Skeletal muscle satellite cell (primary cell): ENCODE measurements around the gene CTIF.
"Not testable (repeated sequence)": the region's sequence is repeated elsewhere in the genome, so short reads cannot be mapped to it uniquely, and the experiment has no call there.

Source experiments
- H3K27me3 ChIP-seq: 2 replicates; pipeline ENCODE4 v1.7.0; 2013; ENCODE audit warnings: low read length; ENCODE audit not compliant: control insufficient read depth, insufficient read depth
- H3K36me3 ChIP-seq: 2 replicates; pipeline ENCODE4 v1.7.0; 2013; ENCODE audit warnings: mild to moderate bottlenecking, control low read depth, low read length; ENCODE audit not compliant: insufficient read depth
- H3K4me1 ChIP-seq: 2 replicates; pipeline ENCODE4 v1.7.0; 2013; ENCODE audit warnings: low read length; ENCODE audit not compliant: control insufficient read depth, insufficient read depth
- H3K4me2 ChIP-seq: 2 replicates; pipeline ENCODE4 v1.7.0; 2013; ENCODE audit warnings: mild to moderate bottlenecking, low read length
- H3K4me3 ChIP-seq: 2 replicates; pipeline ENCODE4 v1.7.0; 2013; ENCODE audit warnings: low read length
- H3K9ac ChIP-seq: 2 replicates; pipeline ENCODE4 v1.7.0; 2013; ENCODE audit warnings: mild to moderate bottlenecking, low read depth, low read length, moderate library complexity
- H3K9me3 ChIP-seq: replicated peaks from 2 replicates; pipeline ENCODE4 v1.7.0; 2013; ENCODE audit warnings: mild to moderate bottlenecking, control low read depth, low read length

The CTIF gene

GRCh38 chr18:48643262-48643661, 104.4 kb downstream of the CTIF start:
- Histone ChIP-seq H3K36me3 (peaks cover 12% of the 10 kb centered on the region), H3K9me3 (no peaks in the 10 kb centered on the region), H3K4me3 (no peak overlapping the region), H3K27me3 (no peaks in the 10 kb centered on the region), H3K4me1 (peaks cover 16% of the 10 kb centered on the region), H3K9ac (no peak overlapping the region), H3K4me2 (no peak overlapping the region)

GRCh38 chr18:48644029-48644428, 105.2 kb downstream of the CTIF start:
- H3K27me3 ChIP-seq: no peaks in the 10 kb centered on the region

DNA sequence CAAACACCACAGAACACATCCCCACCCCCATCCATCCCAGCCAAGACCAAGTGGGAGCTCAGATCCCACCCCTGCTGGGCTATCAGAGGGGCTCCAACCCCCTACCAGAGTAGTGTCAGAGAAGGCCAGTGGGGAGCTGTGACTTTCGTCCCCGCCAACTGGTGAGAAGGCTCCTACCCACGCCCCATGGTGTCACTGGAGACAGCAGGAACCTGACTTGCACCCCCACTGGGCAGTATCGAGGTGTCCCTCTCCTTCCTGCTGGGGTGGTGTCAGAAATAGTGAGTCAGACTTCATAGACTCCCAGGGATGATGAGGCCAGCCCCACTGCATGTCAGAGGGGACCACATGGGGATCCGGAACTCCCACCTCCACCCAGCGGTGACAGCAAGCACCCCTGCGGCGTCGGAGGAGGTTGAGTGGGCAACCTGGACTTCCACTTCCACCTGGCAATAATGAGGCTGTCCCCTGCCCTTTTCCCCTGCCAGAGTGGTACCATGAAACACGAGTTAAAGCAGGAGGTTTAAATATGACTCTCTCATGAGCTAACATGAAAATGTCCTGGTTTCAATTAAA, 106.7 kb downstream of the CTIF start:
- H3K27me3 ChIP-seq: no peaks in the 10 kb centered on the region
- peaks cover 9% of the 10 kb centered on the region for H3K4me1 ChIP-seq
- peaks cover 2% of the 10 kb centered on the region for H3K36me3 ChIP-seq
- H3K4me3 ChIP-seq: no peak overlapping the region
- no peaks in the 10 kb centered on the region for H3K9me3 ChIP-seq
- no peak overlapping the region for H3K4me2 ChIP-seq
- no peak overlapping the region for H3K9ac ChIP-seq

More at GRCh38 chr18:48644029-48644428, 105.2 kb downstream of the CTIF start:
- peaks cover 12% of the 10 kb centered on the region for H3K36me3 ChIP-seq
- peaks cover 16% of the 10 kb centered on the region for H3K4me1 ChIP-seq
- no peaks in the 10 kb centered on the region for H3K9me3 ChIP-seq
- no peak overlapping the region for H3K4me3 ChIP-seq
- H3K9ac ChIP-seq: no peak overlapping the region
- no peak overlapping the region for H3K4me2 ChIP-seq

DNA sequence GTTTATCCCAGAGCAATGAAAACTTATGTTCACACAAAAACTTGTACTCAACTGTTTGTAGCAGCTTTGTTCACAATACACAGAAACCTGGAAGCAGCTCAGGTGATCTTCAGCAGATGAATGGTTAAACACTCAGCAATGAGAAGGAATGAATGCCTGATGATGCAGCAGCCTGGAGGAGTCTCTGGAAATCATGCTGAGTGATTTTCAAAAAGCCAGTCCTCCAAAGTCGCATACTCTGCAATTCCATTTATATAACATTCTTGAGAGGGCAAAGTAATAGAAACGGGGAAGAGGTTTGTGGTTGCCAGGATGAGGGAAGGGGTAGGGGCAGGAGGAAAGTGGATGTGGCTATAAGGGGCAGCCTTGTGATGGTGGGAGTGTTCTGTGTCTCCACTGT, 108.1 kb downstream of the CTIF start:
- Histone ChIP-seq H3K36me3 (no peaks in the 10 kb centered on the region), H3K4me1 (no peaks in the 10 kb centered on the region), H3K4me3 (no peak overlapping the region), H3K9ac (no peak overlapping the region), H3K4me2 (no peak overlapping the region), H3K27me3 (no peaks in the 10 kb centered on the region), H3K9me3 (no peaks in the 10 kb centered on the region)

DNA sequence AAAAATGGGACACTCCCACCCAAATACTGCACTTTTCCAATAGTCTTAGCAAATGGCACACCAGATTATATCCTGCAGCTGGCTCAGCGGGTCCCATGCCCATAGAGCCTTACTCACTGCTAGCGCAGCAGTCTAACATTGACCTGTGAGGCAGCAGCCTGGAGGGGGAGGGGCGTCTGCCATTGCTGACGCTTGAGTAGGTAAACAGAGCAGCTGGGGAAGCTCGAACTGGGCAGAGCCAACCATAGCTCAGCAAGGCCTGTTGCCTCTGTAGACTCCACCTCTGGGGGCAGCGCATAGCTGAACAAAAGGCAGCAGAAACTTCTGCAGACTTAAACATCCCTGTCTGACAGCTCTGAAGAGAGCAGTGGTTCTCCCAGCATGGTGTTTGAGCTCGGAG, 110.4 kb downstream of the CTIF start:
- no peaks in the 10 kb centered on the region for H3K9me3 ChIP-seq
- H3K36me3 ChIP-seq: no peaks in the 10 kb centered on the region
- H3K4me3 ChIP-seq: no peak overlapping the region
- no peaks in the 10 kb centered on the region for H3K4me1 ChIP-seq
- no peak overlapping the region for H3K9ac ChIP-seq
- no peak overlapping the region for H3K4me2 ChIP-seq
- no peaks in the 10 kb centered on the region for H3K27me3 ChIP-seq

- H3K27me3 ChIP-seq, H3K36me3 ChIP-seq, H3K4me2 ChIP-seq, H3K9me3 ChIP-seq, H3K9ac ChIP-seq, H3K4me3 ChIP-seq: not testable (repeated sequence)
- peaks cover 16% of the 10 kb centered on the region for H3K4me1 ChIP-seq
Observed at GRCh38 chr18:48654591-48654990, 115.8 kb downstream of the CTIF start.

- no peaks in the 10 kb centered on the region for H3K36me3 ChIP-seq
Observed at GRCh38 chr18:48655508-48655907, 116.7 kb downstream of the CTIF start.

GRCh38 chr18:48656176-48656575, 117.3 kb downstream of the CTIF start:
- Histone ChIP-seq H3K4me2 (no peak overlapping the region), H3K9ac (no peak overlapping the region), H3K9me3 (no peaks in the 10 kb centered on the region), H3K4me3 (no peak overlapping the region), H3K36me3 (no peaks in the 10 kb centered on the region), H3K27me3 (no peaks in the 10 kb centered on the region), H3K4me1 (peaks cover 25% of the 10 kb centered on the region)

More at GRCh38 chr18:48655508-48655907, 116.7 kb downstream of the CTIF start:
- H3K4me2 ChIP-seq: no peak overlapping the region
- no peaks in the 10 kb centered on the region for H3K9me3 ChIP-seq
- H3K9ac ChIP-seq: no peak overlapping the region
- no peak overlapping the region for H3K4me3 ChIP-seq
- H3K4me1 ChIP-seq: peaks cover 18% of the 10 kb centered on the region
- H3K27me3 ChIP-seq: no peaks in the 10 kb centered on the region

GRCh38 chr18:48656582-48656981, 117.8 kb downstream of the CTIF start:
- Histone ChIP-seq H3K36me3 (no peaks in the 10 kb centered on the region), H3K27me3 (no peaks in the 10 kb centered on the region), H3K9ac (no peak overlapping the region), H3K4me3 (no peak overlapping the region), H3K4me1 (peaks cover 28% of the 10 kb centered on the region), H3K4me2 (no peak overlapping the region), H3K9me3 (no peaks in the 10 kb centered on the region)

DNA sequence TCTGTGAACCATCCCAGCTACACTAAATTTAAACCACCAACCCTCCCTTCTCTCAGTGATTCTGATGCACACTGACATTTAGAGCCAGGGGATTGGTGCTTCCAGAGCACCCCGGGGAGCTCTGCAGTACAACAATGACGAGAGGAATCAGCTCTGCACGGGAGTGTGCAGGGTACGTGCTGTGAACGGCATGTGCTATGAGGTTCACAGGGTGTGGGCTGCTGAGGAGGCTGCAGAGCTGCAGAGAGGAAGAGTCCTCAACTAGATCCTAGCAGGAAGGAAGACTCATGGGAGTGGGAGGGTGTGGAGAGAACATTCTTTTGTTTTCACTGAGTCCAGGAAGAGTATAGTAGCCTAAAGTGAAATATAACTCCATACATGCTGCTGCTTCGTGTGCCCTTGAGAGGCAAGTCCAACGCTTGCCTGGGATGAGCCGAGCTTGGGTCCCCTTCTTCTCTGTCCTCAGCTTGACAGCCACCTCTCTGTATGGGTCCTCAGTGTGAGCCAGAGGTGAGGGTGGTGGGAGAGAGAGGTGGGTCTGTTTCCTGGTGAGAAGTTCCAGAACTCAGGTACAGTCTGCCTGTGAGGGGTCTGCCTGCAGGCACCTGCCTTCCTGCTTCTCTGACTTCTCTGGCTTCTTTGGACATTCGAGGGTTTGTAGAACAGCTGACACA, 118.8 kb downstream of the CTIF start:
- H3K4me1 ChIP-seq: peaks cover 38% of the 10 kb centered on the region
- H3K4me2 ChIP-seq: peak overlapping the region; percentile 15
- no peak overlapping the region for H3K4me3 ChIP-seq
- H3K9me3 ChIP-seq: no peaks in the 10 kb centered on the region
- no peaks in the 10 kb centered on the region for H3K36me3 ChIP-seq
- H3K9ac ChIP-seq: no peak overlapping the region
- H3K27me3 ChIP-seq: no peaks in the 10 kb centered on the region

GRCh38 chr18:48658721-48659120, 119.9 kb downstream of the CTIF start:
- Histone ChIP-seq H3K4me3 (no peak overlapping the region), H3K27me3 (no peaks in the 10 kb centered on the region), H3K4me1 (peaks cover 39% of the 10 kb centered on the region), H3K36me3 (no peaks in the 10 kb centered on the region), H3K4me2 (no peak overlapping the region), H3K9ac (no peak overlapping the region), H3K9me3 (no peaks in the 10 kb centered on the region)
